Measurements from ENCODE around the gene PCBP3.

- no peak for TF ChIP-seq CTCF (IDR thresholded peaks at IDR 0.05; ENCODE audit: insufficient read depth, low read length, poor library complexity, severe bottlenecking)
- TF ChIP-seq EZH2phosphoT487 (conservative IDR thresholded peaks at IDR 0.05; ENCODE audit: low read length) = no peak
Measured at GRCh38 chr21:45600248-45600647, 43.3 kb upstream of the PCBP3 start.

Data from SU-DHL-6 (cell line).